ENCODE data around the gene NXPH1. TPM values are rescaled to one million over a fixed set of nuclear protein-coding genes. Genes with fewer than 3 reads are reported as not detected.

Gene NXPH1
- total and polyA plus RNA-seq, 8 donors, result 0.11 TPM; not detected in 7

DNA sequence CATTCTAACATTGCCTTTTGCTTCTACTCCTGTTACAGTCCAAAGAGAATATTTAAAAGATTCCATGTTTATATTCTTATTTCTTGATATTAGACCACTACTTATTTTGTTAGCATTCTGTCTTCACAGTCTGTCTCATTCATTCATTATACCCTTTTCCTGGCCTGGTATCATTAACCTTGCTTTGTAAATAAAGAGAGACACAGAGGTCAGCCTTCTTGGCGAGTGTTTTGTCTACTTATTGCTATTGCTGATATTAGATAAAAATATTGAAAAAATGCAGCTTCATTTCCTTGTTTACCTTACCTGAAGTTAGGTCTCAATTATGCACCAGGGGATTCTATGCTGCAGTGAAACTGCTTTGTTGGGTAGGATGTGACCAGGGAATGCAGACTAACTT is 179.2 kb downstream of the NXPH1 start:
- ATAC-seq (no peak), DNase-seq (no peak)
- Histone ChIP-seq H3K4me1 (no peaks in the 10 kb centered on the region), H3K9me3 (no peaks in the 10 kb centered on the region), H3K36me3 (no peaks in the 10 kb centered on the region), H3K4me3 (no peak overlapping the region), H3K27ac (no peak overlapping the region), H3K27me3 (no peaks in the 10 kb centered on the region)
- TF ChIP-seq, protein P1, sequence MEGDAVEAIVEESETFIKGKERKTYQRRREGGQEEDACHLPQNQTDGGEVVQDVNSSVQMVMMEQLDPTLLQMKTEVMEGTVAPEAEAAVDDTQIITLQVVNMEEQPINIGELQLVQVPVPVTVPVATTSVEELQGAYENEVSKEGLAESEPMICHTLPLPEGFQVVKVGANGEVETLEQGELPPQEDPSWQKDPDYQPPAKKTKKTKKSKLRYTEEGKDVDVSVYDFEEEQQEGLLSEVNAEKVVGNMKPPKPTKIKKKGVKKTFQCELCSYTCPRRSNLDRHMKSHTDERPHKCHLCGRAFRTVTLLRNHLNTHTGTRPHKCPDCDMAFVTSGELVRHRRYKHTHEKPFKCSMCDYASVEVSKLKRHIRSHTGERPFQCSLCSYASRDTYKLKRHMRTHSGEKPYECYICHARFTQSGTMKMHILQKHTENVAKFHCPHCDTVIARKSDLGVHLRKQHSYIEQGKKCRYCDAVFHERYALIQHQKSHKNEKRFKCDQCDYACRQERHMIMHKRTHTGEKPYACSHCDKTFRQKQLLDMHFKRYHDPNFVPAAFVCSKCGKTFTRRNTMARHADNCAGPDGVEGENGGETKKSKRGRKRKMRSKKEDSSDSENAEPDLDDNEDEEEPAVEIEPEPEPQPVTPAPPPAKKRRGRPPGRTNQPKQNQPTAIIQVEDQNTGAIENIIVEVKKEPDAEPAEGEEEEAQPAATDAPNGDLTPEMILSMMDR (IDR thresholded peaks at IDR 0.05), result no peak
- intact Hi-C loops (cut with DNase I), result no loop called here

DNA sequence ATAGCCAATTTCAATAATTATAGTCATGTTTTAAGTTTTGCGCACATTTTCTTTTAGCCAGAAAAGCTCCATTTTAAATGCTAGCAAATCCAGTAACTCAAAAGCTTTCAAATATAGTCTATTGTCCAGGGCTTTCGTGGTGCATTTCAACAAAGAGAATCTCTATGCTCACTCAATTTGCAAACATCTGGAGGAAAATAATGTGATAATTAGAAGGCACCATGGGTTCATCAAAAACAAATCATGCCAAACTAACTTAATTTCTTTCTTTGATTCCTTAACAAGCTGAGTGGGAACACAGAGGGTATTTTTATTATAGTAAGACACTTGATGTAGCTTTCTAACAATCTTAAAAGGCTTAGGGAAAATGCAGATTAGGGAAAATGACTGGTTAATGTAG is 179.8 kb downstream of the NXPH1 start:
- DNase-seq (no peak), ATAC-seq (no peak)
- H3K27me3 ChIP-seq, result no peaks in the 10 kb centered on the region
- no peak overlapping the region for H3K27ac ChIP-seq
- H3K4me3 ChIP-seq, result no peak overlapping the region
- no peaks in the 10 kb centered on the region for H3K4me1 ChIP-seq
- H3K9me3 ChIP-seq, result no peaks in the 10 kb centered on the region
- H3K36me3 ChIP-seq, result no peaks in the 10 kb centered on the region
- intact Hi-C loops (cut with DNase I), result no loop called here
- TF ChIP-seq, protein P1 (IDR thresholded peaks at IDR 0.05), result no peak

DNA sequence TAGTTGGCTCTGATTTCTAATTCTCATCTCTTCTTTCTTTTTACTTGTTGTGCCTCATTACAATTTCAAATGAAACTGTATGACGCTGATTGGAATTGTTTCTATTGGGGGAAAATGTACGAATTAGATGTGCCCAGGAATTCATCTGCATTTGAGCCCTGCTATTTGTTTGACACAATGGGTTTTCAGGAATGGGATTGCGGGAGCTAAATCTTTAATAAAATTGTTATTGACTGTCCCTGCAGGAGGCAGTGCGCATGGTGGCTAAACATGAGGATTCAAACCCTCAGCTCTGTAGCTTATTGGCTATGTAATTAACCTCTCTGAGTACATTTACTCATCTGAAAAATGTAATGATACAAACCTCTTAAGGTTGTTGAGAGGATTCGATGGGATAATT is 181.6 kb downstream of the NXPH1 start:
- Histone ChIP-seq H3K4me1 (no peaks in the 10 kb centered on the region), H3K27me3 (no peaks in the 10 kb centered on the region), H3K27ac (no peak overlapping the region), H3K4me3 (no peak overlapping the region), H3K36me3 (no peaks in the 10 kb centered on the region), H3K9me3 (no peaks in the 10 kb centered on the region)
- no peak for ATAC-seq
- no peak for DNase-seq
- TF ChIP-seq, protein P1 (IDR thresholded peaks at IDR 0.05), result no peak
- intact Hi-C loops (cut with DNase I), result no loop called here

DNA sequence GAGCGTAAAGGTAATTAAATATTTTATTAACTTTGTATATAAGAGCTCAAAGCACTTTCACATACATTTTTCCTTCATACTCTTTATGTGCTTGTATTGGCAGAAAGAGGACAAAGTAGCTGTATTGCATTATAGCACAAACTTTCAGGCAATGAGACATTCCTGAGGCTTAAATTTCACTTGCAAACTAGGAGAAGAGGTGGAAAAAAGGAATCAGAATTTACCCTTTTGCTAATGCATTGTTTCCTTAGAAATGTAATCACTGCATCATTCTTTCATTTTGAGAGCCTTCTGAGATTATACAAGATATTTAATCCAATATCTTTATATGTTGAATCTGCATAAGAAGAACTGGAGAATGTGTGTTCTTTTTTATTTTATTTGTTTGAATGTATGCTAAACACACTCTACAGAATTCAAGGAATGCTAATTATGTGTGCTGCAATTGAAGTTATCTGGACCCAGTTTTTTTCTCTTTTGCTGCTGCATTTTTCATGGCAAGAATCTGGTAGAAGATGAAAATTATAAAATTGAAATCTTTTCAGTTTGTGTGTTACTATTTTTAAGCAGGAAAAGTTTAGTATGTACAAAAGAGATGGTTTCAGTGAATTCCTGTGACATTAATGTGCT is 185.1 kb downstream of the NXPH1 start:
- Histone ChIP-seq H3K36me3 (no peaks in the 10 kb centered on the region), H3K4me3 (no peak overlapping the region), H3K4me1 (no peaks in the 10 kb centered on the region), H3K9me3 (no peaks in the 10 kb centered on the region), H3K27ac (no peak overlapping the region), H3K27me3 (no peaks in the 10 kb centered on the region)
- DNase-seq (no peak), ATAC-seq (no peak)
- TF ChIP-seq, protein P1 (IDR thresholded peaks at IDR 0.05), result no peak
- intact Hi-C loops (cut with DNase I), result no loop called here

DNA sequence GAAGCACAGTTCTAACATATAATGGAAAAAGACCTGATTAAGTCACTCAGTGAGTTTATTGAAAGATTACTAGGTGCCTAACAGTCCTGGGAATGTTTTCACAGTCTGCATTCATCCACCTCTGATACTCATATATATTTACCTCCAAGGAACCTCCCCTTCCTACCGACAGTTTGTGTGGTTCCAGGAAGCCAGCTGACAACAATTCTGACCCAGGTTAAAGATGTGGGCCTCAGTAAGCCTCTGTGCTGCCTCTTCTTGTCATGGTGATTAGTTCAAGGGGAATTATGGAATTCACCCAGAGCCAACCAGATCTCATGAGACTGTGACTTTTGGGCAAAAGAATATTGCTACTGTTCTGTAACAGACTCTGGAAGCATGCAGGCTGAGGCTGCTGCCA is 186.8 kb downstream of the NXPH1 start:
- H3K27ac ChIP-seq, result no peak overlapping the region
- ATAC-seq (no peak), DNase-seq (no peak)
- TF ChIP-seq, protein P1 (IDR thresholded peaks at IDR 0.05), result no peak
- intact Hi-C loops (cut with DNase I), result no loop called here
- no peaks in the 10 kb centered on the region for H3K9me3 ChIP-seq
- no peaks in the 10 kb centered on the region for H3K27me3 ChIP-seq
- no peaks in the 10 kb centered on the region for H3K36me3 ChIP-seq
- H3K4me3 ChIP-seq, result no peak overlapping the region
- no peaks in the 10 kb centered on the region for H3K4me1 ChIP-seq

Data from left lung (tissue), 10 donors.